Measurements from ENCODE around the gene NGFR.

DNA sequence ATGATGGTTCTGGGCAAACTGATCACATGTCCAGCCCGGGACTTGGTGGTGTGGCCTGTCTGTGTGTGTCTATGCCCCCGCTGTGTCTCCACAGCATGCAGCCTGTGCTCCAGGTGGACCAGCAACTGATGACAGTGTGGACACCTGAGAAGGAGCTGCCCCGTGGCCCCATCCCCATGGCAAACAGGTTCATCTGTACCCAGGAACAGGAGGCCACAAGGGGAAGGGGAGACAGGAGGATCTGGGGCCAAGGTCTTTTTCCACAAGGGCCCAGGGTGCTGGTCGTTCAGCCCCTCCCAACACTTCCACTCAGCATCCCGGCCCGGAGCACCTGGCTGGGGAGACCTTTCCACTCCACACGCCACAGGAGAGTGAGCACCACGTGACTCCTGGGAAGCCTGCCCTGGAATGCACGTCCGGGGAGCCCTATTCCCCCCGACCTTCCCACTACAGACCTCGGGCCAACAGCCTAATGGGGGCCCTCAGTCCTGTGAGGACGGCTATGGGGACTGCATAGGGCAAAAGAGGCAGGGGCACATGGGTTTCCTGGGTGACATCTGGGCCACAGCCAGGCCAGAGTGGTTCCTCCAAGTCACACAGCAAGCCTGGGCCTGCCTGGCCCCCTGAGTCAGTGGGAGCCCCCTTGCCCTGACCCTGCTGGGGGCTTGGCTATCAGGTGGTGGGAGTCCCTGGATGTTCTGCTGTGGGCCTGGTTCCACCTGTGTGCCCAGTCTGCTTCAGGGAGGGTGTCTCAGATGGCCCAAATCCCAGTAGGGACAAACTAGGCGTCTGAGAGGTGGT is 59.8 kb downstream of the NGFR start:
- TF ChIP-seq EZH2phosphoT487 (IDR thresholded peaks at IDR 0.05; ENCODE audit: low read length) = no peak
- TF ChIP-seq, protein P1, sequence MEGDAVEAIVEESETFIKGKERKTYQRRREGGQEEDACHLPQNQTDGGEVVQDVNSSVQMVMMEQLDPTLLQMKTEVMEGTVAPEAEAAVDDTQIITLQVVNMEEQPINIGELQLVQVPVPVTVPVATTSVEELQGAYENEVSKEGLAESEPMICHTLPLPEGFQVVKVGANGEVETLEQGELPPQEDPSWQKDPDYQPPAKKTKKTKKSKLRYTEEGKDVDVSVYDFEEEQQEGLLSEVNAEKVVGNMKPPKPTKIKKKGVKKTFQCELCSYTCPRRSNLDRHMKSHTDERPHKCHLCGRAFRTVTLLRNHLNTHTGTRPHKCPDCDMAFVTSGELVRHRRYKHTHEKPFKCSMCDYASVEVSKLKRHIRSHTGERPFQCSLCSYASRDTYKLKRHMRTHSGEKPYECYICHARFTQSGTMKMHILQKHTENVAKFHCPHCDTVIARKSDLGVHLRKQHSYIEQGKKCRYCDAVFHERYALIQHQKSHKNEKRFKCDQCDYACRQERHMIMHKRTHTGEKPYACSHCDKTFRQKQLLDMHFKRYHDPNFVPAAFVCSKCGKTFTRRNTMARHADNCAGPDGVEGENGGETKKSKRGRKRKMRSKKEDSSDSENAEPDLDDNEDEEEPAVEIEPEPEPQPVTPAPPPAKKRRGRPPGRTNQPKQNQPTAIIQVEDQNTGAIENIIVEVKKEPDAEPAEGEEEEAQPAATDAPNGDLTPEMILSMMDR (IDR thresholded peaks at IDR 0.05; ENCODE audit: low read length) = no peak
- no peak for TF ChIP-seq EZH2 (optimal IDR thresholded peaks at IDR 0.05; ENCODE audit: low read depth, low read length)
